GM12878 (cell line): ENCODE data around the gene MAN2B1. TPM values are rescaled to one million over a fixed set of nuclear protein-coding genes. Genes with fewer than 3 reads are reported as not detected.
"Not testable (repeated sequence)": the region's sequence is repeated elsewhere in the genome, so short reads cannot be mapped to it uniquely, and the experiment has no call there.

Experiments used
- ATAC-seq: fragments of 200-7000 bp; cut with Tn5 transposase; 3 replicates; pipeline ENCODE4 v1.9.1; 2020; ENCODE audit warnings: mild to moderate bottlenecking, moderate library complexity
- BruUV-seq: library from RNA; stranded (reverse); fragments of 400-500 nt; replicated peaks from 2 replicates; lab custom pipeline; 2021; lab: Mats Ljungman, UMichigan
- CTCF ChIA-PET: fragments of 300-600 bp; sonication (Branson Sonifier 250); formaldehyde crosslinking; extraction: SDS; loops from one replicate; lab custom pipeline; 2021; ENCODE audit warnings: inconsistent platforms; lab: Yijun Ruan, JAX
- POLR2A ChIA-PET: fragments of 350-600 bp; formaldehyde crosslinking; extraction: SDS; loops from one replicate; lab custom pipeline; 2021; ENCODE audit warnings: inconsistent platforms; lab: Charles Lee
- RAD21 ChIA-PET: fragments of 300-600 bp; sonication (Branson Sonifier 250); formaldehyde crosslinking; loops from one replicate; lab custom pipeline; 2023; ENCODE audit warnings: antibody characterized with exemption; ENCODE audit not compliant: unreplicated experiment; lab: Charles Lee
- SMC1A ChIA-PET: fragments of 300-600 bp; sonication (Branson Sonifier 250); formaldehyde crosslinking; loops from one replicate; lab custom pipeline; 2023; ENCODE audit not compliant: unreplicated experiment, uncharacterized antibody; lab: Charles Lee
- DNase-seq: peaks from one replicate; pipeline ENCODE4 v3.0.0-alpha.2; 2011; ENCODE audit warnings: low read depth, low spot score
- FAIRE-seq: peaks from 3 replicates; lab custom pipeline; 2011; peaks lifted over from hg19 to GRCh38; lab: Jason Lieb, UNC
- H2AFZ ChIP-seq: 2 replicates; pipeline ENCODE4 v1.6.0; 2011; ENCODE audit warnings: low read depth, low read length, control low read depth; ENCODE audit not compliant: control insufficient read depth
- H3K27ac ChIP-seq: 2 replicates; pipeline ENCODE4 v1.5.1; 2011; ENCODE audit warnings: control low read depth; ENCODE audit not compliant: control insufficient read depth, insufficient read depth
- H3K27me3 ChIP-seq, 2 experiments: replicated peaks in 1 of 2; 2 replicates each; pipeline versions ENCODE4 v1.6.0 to v1.6.1; 2011; ENCODE audit warnings: low read length in 1 of 2; ENCODE audit not compliant: control insufficient read depth in 2 of 2, insufficient read depth in 2 of 2
- H3K36me3 ChIP-seq, 2 experiments: 2 replicates each; pipeline ENCODE4 v1.5.1; 2011; ENCODE audit warnings: low read length in 1 of 2; ENCODE audit not compliant: control insufficient read depth in 2 of 2, insufficient read depth in 2 of 2
- H3K4me1 ChIP-seq: 2 replicates; pipeline ENCODE4 v1.6.1; 2011; ENCODE audit warnings: mild to moderate bottlenecking, low read length, moderate library complexity, mixed read lengths; ENCODE audit not compliant: control insufficient read depth, insufficient read depth
- H3K4me2 ChIP-seq: 2 replicates; pipeline ENCODE4 v1.6.0; 2011; ENCODE audit warnings: control low read depth; ENCODE audit not compliant: control insufficient read depth, insufficient read depth
- H3K4me3 ChIP-seq: fragments of 200-600 bp; sonication (generic); 2 replicates; pipeline ENCODE4 v1.5.1; 2016
- H3K79me2 ChIP-seq: 2 replicates; pipeline ENCODE4 v1.6.0; 2011; ENCODE audit warnings: low read length; ENCODE audit not compliant: control insufficient read depth, insufficient read depth
- H3K9ac ChIP-seq: 2 replicates; pipeline ENCODE4 v1.8.0; 2011; ENCODE audit warnings: low read length, control low read depth, mixed read lengths; ENCODE audit not compliant: control insufficient read depth, insufficient read depth
- H3K9me3 ChIP-seq: replicated peaks from 3 replicates; pipeline ENCODE4 v1.5.1; 2011; ENCODE audit warnings: mild to moderate bottlenecking, low read length; ENCODE audit not compliant: control insufficient read depth, insufficient read depth
- H4K20me1 ChIP-seq: 2 replicates; pipeline ENCODE4 v1.6.0; 2011; ENCODE audit not compliant: control insufficient read depth, insufficient read depth
- BRCA1 ChIP-seq: IDR thresholded peaks from 2 replicates; pipeline ENCODE4 v1.6.1; 2011; ENCODE audit warnings: low read depth, low read length, improper control_type of control experiment
- EGR1 ChIP-seq, 2 experiments: IDR thresholded peaks; 1 replicate in 1 of 2; 2 replicates in 1 of 2; pipeline ENCODE4 v1.6.1; 2011 to 2012; ENCODE audit warnings: low read depth in 2 of 2, low read length in 2 of 2, borderline replicate concordance in 1 of 2, mild to moderate bottlenecking in 1 of 2, moderate library complexity in 1 of 2
- GABPA ChIP-seq: IDR thresholded peaks from 2 replicates; pipeline ENCODE4 v1.6.1; 2014; ENCODE audit warnings: antibody characterized with exemption, low read depth, mild to moderate bottlenecking, inconsistent platforms
- WGBS: methylation state at CpG from one replicate; pipeline ENCODE4 v1.1.6; 2016; ENCODE audit warnings: low lambda C conversion rate; ENCODE audit not compliant: insufficient replicate concordance, insufficient coverage; ENCODE audit errors: missing lambda C conversion rate; 5-methylcytosine and 5-hydroxymethylcytosine counted together
- in situ Hi-C: fragments of 300-500 bp; cut with MboI; formaldehyde crosslinking; loops from 9 replicates; pipeline ENCODE4 v1.14.3; 2018; ENCODE audit warnings: mixed read lengths
- intact Hi-C: fragments of 100-400 bp; cut with micrococcal nuclease; formaldehyde crosslinking; loops from one replicate; pipeline ENCODE4 v1.14.2; 2022; ENCODE audit not compliant: unreplicated experiment
- polyA plus RNA-seq, 11 experiments: library from polyadenylated mRNA; depleted of rRNA in 4 of 11; unstranded in 6 of 11; stranded (reverse) in 5 of 11; fragments of >200 nt; fragmentation: Nextera tagmentation in 4 of 11; fragmentation: Illumina TruSeq in 1 of 11; extraction: Ambion mirVana in 4 of 11; extraction: Trizol in 1 of 11; gene quantifications; 1 replicate in 1 of 11; 2 replicates in 10 of 11; pipeline versions ENCODE4 v1.2.1 to v1.2.3, GENCODE V29; 2011 to 2016; ENCODE audit warnings: inconsistent platforms in 2 of 11, missing spikeins in 2 of 11, low read depth in 1 of 11
- total RNA-seq, 4 experiments: library from RNA; depleted of rRNA in 3 of 4; stranded (reverse); fragments of >200 nt in 3 of 4; fragmentation: Illumina TruSeq in 1 of 4; extraction: Trizol in 1 of 4; gene quantifications; 2 replicates each; pipeline versions ENCODE4 v1.2.1 to v1.2.3, GENCODE V29; 2013 to 2021
- TF ChIP-seq, protein P1 (sequence below): fragments of 450-650 bp; IDR thresholded peaks from 2 replicates; pipeline ENCODE4 v1.6.1; 2017; ENCODE audit warnings: mild to moderate bottlenecking

The MAN2B1 gene
- total and polyA plus RNA-seq, 10 of the 15 experiments (the other 5 are each of a cell fraction or from before 2014, with no cell fraction given): 7.6 to 224 (median 81.4) TPM

DNA sequence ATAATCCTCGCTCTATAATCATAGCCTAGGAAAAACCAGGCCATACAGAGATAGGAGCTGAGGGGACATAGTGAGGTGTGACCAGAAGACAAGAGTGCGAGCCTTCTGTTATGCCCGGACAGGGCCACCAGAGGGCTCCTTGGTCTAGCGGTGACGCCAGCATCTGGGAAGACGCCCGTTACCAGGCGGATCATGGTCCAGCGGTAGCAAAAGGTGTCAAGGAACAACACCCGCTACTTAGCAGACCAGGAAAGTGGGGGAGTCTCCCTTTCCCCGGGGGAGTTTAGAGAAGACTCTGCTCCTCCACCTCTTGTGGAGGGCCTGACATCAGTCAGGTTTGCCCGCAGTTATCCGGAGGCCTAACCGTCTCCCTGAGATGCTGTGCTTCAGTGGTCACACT, 45.5 kb upstream of the MAN2B1 start:
- H3K79me2 ChIP-seq, SMC1A ChIA-PET, H2AFZ ChIP-seq, FAIRE-seq, DNase-seq, H3K9ac ChIP-seq, ATAC-seq, H3K9me3 ChIP-seq, H3K4me1 ChIP-seq, BruUV-seq, in situ Hi-C loops, CTCF ChIA-PET, H3K4me2 ChIP-seq, H3K27me3 ChIP-seq, H4K20me1 ChIP-seq, H3K27ac ChIP-seq, intact Hi-C loops, RAD21 ChIA-PET, H3K4me3 ChIP-seq: not testable (repeated sequence)
- POLR2A ChIA-PET: interaction anchor here (0.6 kb wide), 1 partner anchor 40 kb away, joined by 5 read pairs; no protein-coding TSS in a partner anchor
- TF ChIP-seq, protein P1, sequence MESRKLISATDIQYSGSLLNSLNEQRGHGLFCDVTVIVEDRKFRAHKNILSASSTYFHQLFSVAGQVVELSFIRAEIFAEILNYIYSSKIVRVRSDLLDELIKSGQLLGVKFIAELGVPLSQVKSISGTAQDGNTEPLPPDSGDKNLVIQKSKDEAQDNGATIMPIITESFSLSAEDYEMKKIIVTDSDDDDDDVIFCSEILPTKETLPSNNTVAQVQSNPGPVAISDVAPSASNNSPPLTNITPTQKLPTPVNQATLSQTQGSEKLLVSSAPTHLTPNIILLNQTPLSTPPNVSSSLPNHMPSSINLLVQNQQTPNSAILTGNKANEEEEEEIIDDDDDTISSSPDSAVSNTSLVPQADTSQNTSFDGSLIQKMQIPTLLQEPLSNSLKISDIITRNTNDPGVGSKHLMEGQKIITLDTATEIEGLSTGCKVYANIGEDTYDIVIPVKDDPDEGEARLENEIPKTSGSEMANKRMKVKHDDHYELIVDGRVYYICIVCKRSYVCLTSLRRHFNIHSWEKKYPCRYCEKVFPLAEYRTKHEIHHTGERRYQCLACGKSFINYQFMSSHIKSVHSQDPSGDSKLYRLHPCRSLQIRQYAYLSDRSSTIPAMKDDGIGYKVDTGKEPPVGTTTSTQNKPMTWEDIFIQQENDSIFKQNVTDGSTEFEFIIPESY: peak; percentile 99
- WGBS: 61% methylated on average over 11 of the region's 14 CpGs
- peaks cover 26 to 31% of the 10 kb centered on the region in 2 experiments for H3K36me3 ChIP-seq

DNA sequence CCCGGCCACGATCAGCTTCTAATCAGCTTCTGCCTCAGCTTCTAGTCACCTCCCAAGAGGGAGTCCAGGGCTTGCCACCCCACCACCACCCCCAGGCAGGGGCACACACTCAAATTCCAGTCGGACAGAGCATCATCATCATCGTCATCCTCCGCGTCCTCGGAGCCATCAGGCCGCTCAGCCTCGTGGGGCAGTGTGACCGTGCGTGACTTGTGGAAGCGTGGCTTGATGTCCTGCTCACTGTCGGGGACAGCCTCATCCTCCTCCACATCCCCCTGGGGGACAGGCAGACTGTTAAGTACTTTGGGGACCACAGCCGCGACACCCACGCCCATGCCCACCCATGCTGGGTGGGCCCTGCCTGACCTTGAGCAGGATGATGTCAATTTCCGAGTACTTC, 44.6 kb upstream of the MAN2B1 start:
- DNase-seq (no peak), FAIRE-seq (no peak), ATAC-seq (no peak)
- Histone ChIP-seq H3K9me3 (no peaks in the 10 kb centered on the region), H2AFZ (no peak overlapping the region), H3K27me3 (no peaks in the 10 kb centered on the region), H3K79me2 (no peaks in the 10 kb centered on the region), H3K4me2 (no peak overlapping the region), H3K27ac (no peak overlapping the region), H4K20me1 (no peaks in the 10 kb centered on the region), H3K9ac (no peak overlapping the region), H3K4me3 (no peak overlapping the region), H3K36me3 (peaks cover 24 to 33% of the 10 kb centered on the region in 2 experiments), H3K4me1 (no peaks in the 10 kb centered on the region)
- ChIA-PET SMC1A (interaction anchor here (0.6 kb wide), 1 partner anchor 56 kb away, joined by 5 read pairs; no protein-coding TSS in a partner anchor), RAD21 (no interaction called here), CTCF (interaction anchor here (1.1 kb wide), 1 partner anchor 49 kb away, joined by 4 read pairs; no protein-coding TSS in a partner anchor), POLR2A (no interaction called here)
- BruUV-seq: no TSS peak
- 94% methylated on average over 17 of the region's 17 CpGs for WGBS
- TF ChIP-seq GABPA (no peak), BRCA1 (no peak), EGR1 (IDR thresholded peaks at IDR 0.05; ENCODE audit: borderline replicate concordance in 1 of 2, low read depth in 2 of 2, low read length in 2 of 2) (no peak)
- intact Hi-C loops (no loop called here), in situ Hi-C loops (no loop called here)
